ENCODE results near the gene DHRSX.

DNA sequence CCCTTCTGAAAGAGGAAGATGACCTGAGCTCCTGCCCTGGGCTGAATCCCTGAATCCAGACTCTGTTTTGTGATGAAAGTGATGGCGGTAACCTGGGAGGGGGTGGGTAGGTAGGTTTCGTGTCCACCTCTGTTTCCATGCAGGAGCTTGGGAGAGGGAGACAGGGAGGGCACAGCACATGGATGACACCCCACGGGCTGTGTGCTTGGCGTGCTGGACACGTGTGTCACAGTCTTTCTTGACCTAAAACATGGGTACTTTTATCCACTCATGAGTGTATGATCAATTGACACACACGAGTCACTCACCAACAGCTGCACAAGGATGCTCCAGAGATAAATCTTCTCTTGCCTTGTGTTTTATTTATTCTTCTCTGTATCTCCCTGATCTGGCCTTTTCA, 111.5 kb downstream of the DHRSX start:
- TF ChIP-seq, protein P1, sequence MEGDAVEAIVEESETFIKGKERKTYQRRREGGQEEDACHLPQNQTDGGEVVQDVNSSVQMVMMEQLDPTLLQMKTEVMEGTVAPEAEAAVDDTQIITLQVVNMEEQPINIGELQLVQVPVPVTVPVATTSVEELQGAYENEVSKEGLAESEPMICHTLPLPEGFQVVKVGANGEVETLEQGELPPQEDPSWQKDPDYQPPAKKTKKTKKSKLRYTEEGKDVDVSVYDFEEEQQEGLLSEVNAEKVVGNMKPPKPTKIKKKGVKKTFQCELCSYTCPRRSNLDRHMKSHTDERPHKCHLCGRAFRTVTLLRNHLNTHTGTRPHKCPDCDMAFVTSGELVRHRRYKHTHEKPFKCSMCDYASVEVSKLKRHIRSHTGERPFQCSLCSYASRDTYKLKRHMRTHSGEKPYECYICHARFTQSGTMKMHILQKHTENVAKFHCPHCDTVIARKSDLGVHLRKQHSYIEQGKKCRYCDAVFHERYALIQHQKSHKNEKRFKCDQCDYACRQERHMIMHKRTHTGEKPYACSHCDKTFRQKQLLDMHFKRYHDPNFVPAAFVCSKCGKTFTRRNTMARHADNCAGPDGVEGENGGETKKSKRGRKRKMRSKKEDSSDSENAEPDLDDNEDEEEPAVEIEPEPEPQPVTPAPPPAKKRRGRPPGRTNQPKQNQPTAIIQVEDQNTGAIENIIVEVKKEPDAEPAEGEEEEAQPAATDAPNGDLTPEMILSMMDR (conservative IDR thresholded peaks at IDR 0.05 in 1 of 2, IDR thresholded peaks at IDR 0.05 in 1 of 2; ENCODE audit: extremely low read depth in 1 of 2, insufficient read depth in 1 of 2, low read depth in 1 of 2, low read length in 2 of 2) = no peak
- no peak for TF ChIP-seq EZH2 (IDR thresholded peaks at IDR 0.05; ENCODE audit: borderline replicate concordance, low read length)
